ENCODE results near the gene SGO2.

The SGO2 gene

GRCh38 chr2:200525882-200526651, at the start of gene SGO2 (continued):
- TF ChIP-seq HOXD13 (CRISPR knock-in tag; IDR thresholded peaks at IDR 0.05; ENCODE audit: borderline replicate concordance) (no peak), ZNF48 (tag by site-specific recombination; IDR thresholded peaks at IDR 0.05) (no peak), ZNF555 (tag by site-specific recombination; conservative IDR thresholded peaks at IDR 0.05) (no peak), ZNF677 (tag by site-specific recombination; IDR thresholded peaks at IDR 0.05) (no peak), PRDM6 (tag by site-specific recombination; IDR thresholded peaks at IDR 0.05) (no peak), ZNF292 (tag by site-specific recombination; IDR thresholded peaks at IDR 0.05; ENCODE audit: borderline replicate concordance, low read depth) (no peak), ZNF10 (tag by site-specific recombination; IDR thresholded peaks at IDR 0.05) (no peak), ZNF514 (tag by site-specific recombination; IDR thresholded peaks at IDR 0.05) (no peak), KLF17 (tag by site-specific recombination; IDR thresholded peaks at IDR 0.05) (peak; percentile 66; the same call in 1 of the 2 replicates), ZNF174 (tag by site-specific recombination; IDR thresholded peaks at IDR 0.05) (no peak), GLIS2 (tag by site-specific recombination; IDR thresholded peaks at IDR 0.05) (peak; percentile 93), ZFP37 (tag by site-specific recombination; IDR thresholded peaks at IDR 0.05) (peak; percentile 43; the same call in 1 of the 2 replicates), ZNF223 (tag by site-specific recombination; IDR thresholded peaks at IDR 0.05) (no peak), ZNF433 (tag by site-specific recombination; IDR thresholded peaks at IDR 0.05; ENCODE audit: low read depth) (no peak), ZNF175 (tag by site-specific recombination; IDR thresholded peaks at IDR 0.05) (no peak), ZNF473 (tag by site-specific recombination; IDR thresholded peaks at IDR 0.05) (no peak), ZNF37A (tag by site-specific recombination; IDR thresholded peaks at IDR 0.05) (no peak), BCL11A (tag by site-specific recombination; IDR thresholded peaks at IDR 0.05; ENCODE audit: low read depth) (no peak), ZNF239 (tag by site-specific recombination; IDR thresholded peaks at IDR 0.05) (no peak), ZNF626 (tag by site-specific recombination; IDR thresholded peaks at IDR 0.05) (no peak), ZNF561 (tag by site-specific recombination; IDR thresholded peaks at IDR 0.05; ENCODE audit: borderline replicate concordance) (no peak), ZIC2 (tag by site-specific recombination; IDR thresholded peaks at IDR 0.05) (peak; percentile 9; the same call in 1 of the 2 replicates), ZNF600 (tag by site-specific recombination; IDR thresholded peaks at IDR 0.05) (peak; percentile 32; the same call in 1 of the 2 replicates), ZNF202 (tag by site-specific recombination; IDR thresholded peaks at IDR 0.05; ENCODE audit: borderline replicate concordance) (no peak), YY2 (tag by site-specific recombination; IDR thresholded peaks at IDR 0.05) (no peak), HOXC10 (CRISPR knock-in tag; IDR thresholded peaks at IDR 0.05) (no peak), ZNF155 (tag by site-specific recombination; IDR thresholded peaks at IDR 0.05) (no peak), ZFP69B (tag by site-specific recombination; IDR thresholded peaks at IDR 0.05) (0 out of 2 replicates have a peak, but pooled peaks have one; percentile 25), ZNF707 (tag by site-specific recombination; IDR thresholded peaks at IDR 0.05) (no peak), ZNF335 (tag by site-specific recombination; conservative IDR thresholded peaks at IDR 0.05) (peak; percentile 63), SALL2 (tag by site-specific recombination; IDR thresholded peaks at IDR 0.05; ENCODE audit: borderline replicate concordance) (no peak), ZNF311 (tag by site-specific recombination; IDR thresholded peaks at IDR 0.05; ENCODE audit: borderline replicate concordance) (no peak), ZSCAN16 (tag by site-specific recombination; IDR thresholded peaks at IDR 0.05) (no peak), KLF10 (tag by site-specific recombination; IDR thresholded peaks at IDR 0.05) (no peak), ZNF280D (tag by site-specific recombination; IDR thresholded peaks at IDR 0.05) (no peak), ZNF394 (tag by site-specific recombination; IDR thresholded peaks at IDR 0.05; ENCODE audit: borderline replicate concordance) (no peak), GLI4 (tag by site-specific recombination; IDR thresholded peaks at IDR 0.05) (no peak), ZBTB20 (tag by site-specific recombination; IDR thresholded peaks at IDR 0.05) (0 out of 2 replicates have a peak, but pooled peaks have one; percentile 17)
